ENCODE measurements around the gene MEG3.

GRCh38 chr14:100810435-100810834 is 15.5 kb upstream of the MEG3 start:
- TF ChIP-seq NFRKB (IDR thresholded peaks at IDR 0.05; ENCODE audit: low read depth) (no peak), COPS2 (conservative IDR thresholded peaks at IDR 0.05) (no peak), USF2 (CRISPR knock-in tag; IDR thresholded peaks at IDR 0.05) (no peak), BHLHE40 (IDR thresholded peaks at IDR 0.05; ENCODE audit: low read length) (no peak)

All from K562 (cell line).